Measurements from ENCODE around the gene SYP. TPM values are rescaled to one million over a fixed set of nuclear protein-coding genes. Genes with fewer than 3 reads are reported as not detected.

The SYP gene
- total RNA-seq, 4 donors from 2014 or later, result 0.30 to 1.6 (median 1.3) TPM; not detected in 1

- Histone ChIP-seq H3K27ac (no peak overlapping the region), H3K9me3 (no peaks in the 10 kb centered on the region), H3K4me3 (no peak overlapping the region), H3K27me3 (no peaks in the 10 kb centered on the region), H3K4me1 (no peaks in the 10 kb centered on the region), H3K36me3 (peaks cover 53% of the 10 kb centered on the region)
- no peak for DNase-seq (ENCODE audit: low spot score in 2 of 2)
- TF ChIP-seq, protein P1, sequence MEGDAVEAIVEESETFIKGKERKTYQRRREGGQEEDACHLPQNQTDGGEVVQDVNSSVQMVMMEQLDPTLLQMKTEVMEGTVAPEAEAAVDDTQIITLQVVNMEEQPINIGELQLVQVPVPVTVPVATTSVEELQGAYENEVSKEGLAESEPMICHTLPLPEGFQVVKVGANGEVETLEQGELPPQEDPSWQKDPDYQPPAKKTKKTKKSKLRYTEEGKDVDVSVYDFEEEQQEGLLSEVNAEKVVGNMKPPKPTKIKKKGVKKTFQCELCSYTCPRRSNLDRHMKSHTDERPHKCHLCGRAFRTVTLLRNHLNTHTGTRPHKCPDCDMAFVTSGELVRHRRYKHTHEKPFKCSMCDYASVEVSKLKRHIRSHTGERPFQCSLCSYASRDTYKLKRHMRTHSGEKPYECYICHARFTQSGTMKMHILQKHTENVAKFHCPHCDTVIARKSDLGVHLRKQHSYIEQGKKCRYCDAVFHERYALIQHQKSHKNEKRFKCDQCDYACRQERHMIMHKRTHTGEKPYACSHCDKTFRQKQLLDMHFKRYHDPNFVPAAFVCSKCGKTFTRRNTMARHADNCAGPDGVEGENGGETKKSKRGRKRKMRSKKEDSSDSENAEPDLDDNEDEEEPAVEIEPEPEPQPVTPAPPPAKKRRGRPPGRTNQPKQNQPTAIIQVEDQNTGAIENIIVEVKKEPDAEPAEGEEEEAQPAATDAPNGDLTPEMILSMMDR (IDR thresholded peaks at IDR 0.05), result no peak
- TF ChIP-seq EP300 (IDR thresholded peaks at IDR 0.05) (no peak), POLR2AphosphoS5 (IDR thresholded peaks at IDR 0.05) (no peak), POLR2A (IDR thresholded peaks at IDR 0.05) (no peak)
- 88% methylated on average over 7 of the region's 10 CpGs for WGBS
Observed at GRCh38 chrX:49246541-49246940, 46.5 kb upstream of the SYP start.

DNA sequence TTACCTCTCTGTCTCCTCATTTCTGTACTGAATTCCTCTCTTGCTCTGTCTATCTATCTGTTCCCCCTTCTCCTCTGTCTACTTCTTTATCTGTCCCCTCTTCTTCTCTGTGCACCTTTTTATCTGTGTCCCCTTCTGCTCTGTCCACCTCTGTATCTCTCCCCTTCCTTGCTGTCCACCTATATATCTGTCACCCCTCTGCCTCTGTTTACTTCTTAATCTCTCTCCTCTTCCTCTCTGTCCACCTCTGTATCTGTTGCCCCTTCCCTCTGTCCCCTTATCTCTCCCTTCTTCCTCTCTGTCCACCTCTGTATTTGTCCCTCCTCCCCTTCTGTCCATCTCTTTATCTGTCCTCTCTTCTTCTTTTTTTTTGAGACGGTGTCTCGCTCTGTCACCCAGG, 44.2 kb upstream of the SYP start:
- Histone ChIP-seq H3K27me3 (no peaks in the 10 kb centered on the region), H3K27ac (no peak overlapping the region), H3K9me3 (no peaks in the 10 kb centered on the region), H3K4me3 (no peak overlapping the region), H3K4me1 (no peaks in the 10 kb centered on the region), H3K36me3 (peaks cover 46% of the 10 kb centered on the region)
- TF ChIP-seq, protein P1 (IDR thresholded peaks at IDR 0.05), result no peak
- TF ChIP-seq POLR2AphosphoS5 (IDR thresholded peaks at IDR 0.05) (no peak), EP300 (IDR thresholded peaks at IDR 0.05) (no peak), POLR2A (IDR thresholded peaks at IDR 0.05) (no peak)
- 94% methylated on average over 2 of the region's 2 CpGs for WGBS
- no peak for DNase-seq (ENCODE audit: low spot score in 2 of 2)

- H3K27ac ChIP-seq, result no peak overlapping the region
Observed at GRCh38 chrX:49243166-49243565, 43.2 kb upstream of the SYP start.

GRCh38 chrX:49242545-49243066, 42.6 kb upstream of the SYP start:
- Histone ChIP-seq H3K27ac (no peak overlapping the region), H3K36me3 (peaks cover 34% of the 10 kb centered on the region), H3K4me3 (no peak overlapping the region), H3K27me3 (no peaks in the 10 kb centered on the region), H3K4me1 (no peaks in the 10 kb centered on the region), H3K9me3 (no peaks in the 10 kb centered on the region)
- TF ChIP-seq, protein P1 (IDR thresholded peaks at IDR 0.05), result no peak
- no peak for DNase-seq (ENCODE audit: low spot score in 2 of 2)
- WGBS, result 85% methylated on average over 12 of the region's 12 CpGs

More at GRCh38 chrX:49243166-49243565, 43.2 kb upstream of the SYP start:
- Histone ChIP-seq H3K27me3 (no peaks in the 10 kb centered on the region), H3K9me3 (no peaks in the 10 kb centered on the region), H3K4me3 (no peak overlapping the region), H3K4me1 (no peaks in the 10 kb centered on the region), H3K36me3 (peaks cover 36% of the 10 kb centered on the region)
- TF ChIP-seq POLR2A (IDR thresholded peaks at IDR 0.05) (no peak), POLR2AphosphoS5 (IDR thresholded peaks at IDR 0.05) (no peak), EP300 (IDR thresholded peaks at IDR 0.05) (no peak)
- TF ChIP-seq, protein P1 (IDR thresholded peaks at IDR 0.05), result no peak
- no peak for DNase-seq (ENCODE audit: low spot score in 2 of 2)
- WGBS, result 92% methylated on average over 4 of the region's 12 CpGs

GRCh38 chrX:49238735-49239134, 38.7 kb upstream of the SYP start:
- no peak for DNase-seq (ENCODE audit: low spot score in 2 of 2)
- Histone ChIP-seq H3K27ac (no peak overlapping the region), H3K9me3 (no peaks in the 10 kb centered on the region), H3K36me3 (peaks cover 16% of the 10 kb centered on the region), H3K4me1 (no peaks in the 10 kb centered on the region), H3K4me3 (no peak overlapping the region), H3K27me3 (no peaks in the 10 kb centered on the region)
- WGBS, result 85% methylated on average over 7 of the region's 7 CpGs
- TF ChIP-seq, protein P1 (IDR thresholded peaks at IDR 0.05), result no peak
- TF ChIP-seq EP300 (IDR thresholded peaks at IDR 0.05) (no peak), POLR2AphosphoS5 (IDR thresholded peaks at IDR 0.05) (no peak), POLR2A (IDR thresholded peaks at IDR 0.05) (no peak)

All from suprapubic skin (tissue), 4 donors.